K562 (cell line): Measurements from ENCODE around the gene HOXD13. TPM values are rescaled to one million over a fixed set of nuclear protein-coding genes. Genes with fewer than 3 reads are reported as not detected.

Experiments
- CBX2 ChIP-seq: fragments of 200-600 bp; sonication (generic); IDR thresholded peaks from one replicate; pipeline ENCODE4 v1.6.1; 2012; ENCODE audit warnings: mild to moderate bottlenecking, low read length, inconsistent platforms; ENCODE audit not compliant: insufficient read depth, poor library complexity, severe bottlenecking
- CHD2 ChIP-seq: IDR thresholded peaks from 2 replicates; pipeline ENCODE4 v1.6.1; 2011; ENCODE audit warnings: low read depth, low read length
- DDX20 ChIP-seq: fragments of 450-650 bp; IDR thresholded peaks from 2 replicates; pipeline ENCODE4 v1.6.1; 2016; ENCODE audit warnings: missing genetic modification characterization, low read depth, mild to moderate bottlenecking, missing compliant biosample characterization, moderate library complexity
- EZH2 ChIP-seq: IDR thresholded peaks from 2 replicates; pipeline ENCODE4 v1.6.1; 2012; ENCODE audit warnings: low read depth, mild to moderate bottlenecking, inconsistent platforms, low read length, borderline replicate concordance
- GABPB1 ChIP-seq: sonication (generic); formaldehyde crosslinking; IDR thresholded peaks from 2 replicates; pipeline ENCODE4 v1.8.0; 2022; ENCODE audit warnings: mild to moderate bottlenecking, missing genetic modification reagents
- GATAD2A ChIP-seq: fragments of 450-650 bp; IDR thresholded peaks from 2 replicates; pipeline ENCODE4 v1.6.1; 2017
- MTA1 ChIP-seq: fragments of 450-650 bp; IDR thresholded peaks from 2 replicates; pipeline ENCODE4 v1.6.1; 2017; ENCODE audit warnings: borderline replicate concordance
- NELFE ChIP-seq: IDR thresholded peaks from 2 replicates; pipeline ENCODE4 v1.6.1; 2011; ENCODE audit warnings: mild to moderate bottlenecking; ENCODE audit not compliant: insufficient read depth, insufficient read length
- NFRKB ChIP-seq: fragments of 450-650 bp; IDR thresholded peaks from 2 replicates; pipeline ENCODE4 v1.6.1; 2016; ENCODE audit warnings: low read depth
- NFYB ChIP-seq: IDR thresholded peaks from 2 replicates; pipeline ENCODE4 v1.6.1; 2011; ENCODE audit warnings: mild to moderate bottlenecking, moderate library complexity; ENCODE audit not compliant: insufficient read length; ENCODE audit errors: extremely low read depth
- NR4A1 ChIP-seq, 2 experiments: fragments of 250-450 bp in 1 of 2; fragments of 450-650 bp in 1 of 2; sonication (Bioruptor Pico) in 1 of 2; IDR thresholded peaks; 2 replicates each; pipeline versions ENCODE4 v1.4.0 to v1.6.1; 2016 to 2020; ENCODE audit warnings: mild to moderate bottlenecking in 2 of 2, missing compliant biosample characterization in 1 of 2, missing genetic modification characterization in 1 of 2, moderate library complexity in 1 of 2
- PCBP1 ChIP-seq: fragments of 200-400 bp; formaldehyde crosslinking; IDR thresholded peaks from 2 replicates; pipeline ENCODE4 v1.6.1; 2018; ENCODE audit warnings: mild to moderate bottlenecking, low read depth, low read length; ENCODE audit not compliant: poor library complexity, severe bottlenecking
- POLR2AphosphoS5 ChIP-seq: IDR thresholded peaks from 2 replicates; pipeline ENCODE4 v1.6.1; 2011; ENCODE audit warnings: mild to moderate bottlenecking, low read depth, low read length, moderate library complexity; ENCODE audit not compliant: control insufficient read depth, insufficient read depth
- SAFB2 ChIP-seq: fragments of 200-400 bp; formaldehyde crosslinking; IDR thresholded peaks from 2 replicates; pipeline ENCODE4 v1.6.1; 2018; ENCODE audit warnings: borderline replicate concordance, low read length, low read depth, moderate library complexity; ENCODE audit not compliant: severe bottlenecking
- THRA ChIP-seq: fragments of 450-650 bp; IDR thresholded peaks from 2 replicates; pipeline ENCODE4 v1.6.1; 2017; ENCODE audit warnings: mild to moderate bottlenecking, moderate library complexity
- THRAP3 ChIP-seq: fragments of 450-650 bp; IDR thresholded peaks from 2 replicates; pipeline ENCODE4 v1.6.1; 2016; ENCODE audit warnings: mild to moderate bottlenecking, inconsistent platforms, borderline replicate concordance
- ZNF140 ChIP-seq: fragments of 250-450 bp; sonication (Bioruptor Pico); IDR thresholded peaks from 2 replicates; pipeline ENCODE4 v1.8.0; 2021; ENCODE audit warnings: moderate library complexity, mild to moderate bottlenecking, inconsistent platforms
- ZNF79 ChIP-seq: fragments of 250-450 bp; sonication (Bioruptor Pico); IDR thresholded peaks from 2 replicates; pipeline ENCODE4 v1.4.0; 2020; ENCODE audit warnings: low read depth, mild to moderate bottlenecking, moderate library complexity
- polyA plus RNA-seq, 8 experiments: library from polyadenylated mRNA; depleted of rRNA in 4 of 8; stranded (reverse) in 5 of 8; unstranded in 3 of 8; fragments of >200 nt; fragmentation: Nextera tagmentation in 2 of 8; fragmentation: Illumina TruSeq in 1 of 8; extraction: Ambion mirVana in 2 of 8; extraction: Trizol in 1 of 8; gene quantifications; 2 replicates each; pipeline versions ENCODE4 v1.2.1 to v1.2.3, GENCODE V29; 2011 to 2014; ENCODE audit warnings: inconsistent platforms in 1 of 8, missing spikeins in 1 of 8
- total RNA-seq, 7 experiments: library from RNA; depleted of rRNA in 6 of 7; stranded (reverse); fragments of >200 nt in 6 of 7; fragmentation: Illumina TruSeq in 2 of 7; extraction: Trizol in 2 of 7; gene quantifications; 2 replicates each; pipeline versions ENCODE4 v1.2.1 to v1.2.3, GENCODE V29; 2011 to 2021; ENCODE audit warnings: low replicate concordance in 1 of 7
- TF ChIP-seq, protein P1 (sequence below): fragments of 250-450 bp; sonication (Bioruptor Pico); IDR thresholded peaks from 2 replicates; pipeline ENCODE4 v1.4.0; 2020; ENCODE audit warnings: mild to moderate bottlenecking
- TF ChIP-seq, protein P2 (sequence below): fragments of 250-450 bp; sonication (Bioruptor Pico); IDR thresholded peaks from 2 replicates; pipeline ENCODE4 v1.8.0; 2021; ENCODE audit warnings: mild to moderate bottlenecking, moderate library complexity

The HOXD13 gene
- total and polyA plus RNA-seq, 9 of the 15 experiments (the other 6 are each of a cell fraction or from before 2014, with no cell fraction given): 0.03 to 0.04 TPM; not detected in 7

DNA sequence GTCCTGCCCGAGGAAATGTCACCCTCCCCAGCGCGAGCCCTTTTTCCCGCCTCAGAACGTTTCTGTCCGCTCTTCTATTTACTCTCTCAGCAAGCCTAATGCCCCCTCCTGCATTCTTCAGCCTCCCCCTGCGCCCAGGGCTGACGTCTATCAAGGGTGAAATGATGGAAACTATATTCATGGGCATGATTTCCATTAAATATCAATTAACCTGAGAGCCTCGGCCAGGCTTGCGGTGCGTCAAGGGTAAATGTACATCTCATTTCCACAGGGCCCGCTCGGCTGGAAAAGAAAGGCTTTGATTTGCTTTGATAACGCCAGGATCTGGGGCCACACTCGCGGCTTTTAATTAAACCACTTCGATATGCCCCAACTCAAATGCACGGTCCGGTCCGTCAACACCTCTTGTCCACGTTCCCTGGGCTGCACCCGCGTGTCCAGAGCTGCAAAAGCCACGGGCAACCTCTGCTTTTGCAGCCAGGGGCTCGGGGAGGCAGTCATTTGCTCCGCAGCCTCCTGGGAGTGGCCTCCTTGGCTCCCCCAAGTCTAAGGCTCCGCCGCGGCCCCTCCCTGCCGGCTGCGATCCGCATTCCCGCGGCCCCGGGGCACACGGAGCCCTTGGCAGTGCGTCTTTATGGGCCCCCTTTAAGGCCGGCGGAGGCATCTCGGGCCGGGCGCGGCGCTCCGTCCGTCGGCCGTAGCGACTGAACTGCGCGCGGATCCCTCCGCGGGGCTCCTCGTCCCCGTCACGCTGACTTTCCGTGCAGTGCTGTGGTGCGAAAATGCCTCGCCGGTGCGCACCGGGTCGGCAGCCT is 36.7 kb downstream of the HOXD13 start, which contains the start of gene HOXD8 (continued):
- no peak for TF ChIP-seq POLR2AphosphoS5
- no peak for TF ChIP-seq NFRKB
- TF ChIP-seq ZNF140: no peak
- TF ChIP-seq DDX20: no peak
- no peak for TF ChIP-seq SAFB2
- no peak for TF ChIP-seq MTA1
- no peak for TF ChIP-seq NR4A1 (CRISPR knock-in tag; IDR thresholded peaks at IDR 0.05)
- TF ChIP-seq NR4A1 (tag; IDR thresholded peaks at IDR 0.05): no peak
- no peak for TF ChIP-seq THRAP3
- TF ChIP-seq EZH2: peak; percentile 74; the same call in 1 of the 2 replicates
- no peak for TF ChIP-seq NELFE
- TF ChIP-seq ZNF79 (CRISPR knock-in tag): no peak
- 0 out of 2 replicates have a peak, but pooled peaks have one; percentile 18 for TF ChIP-seq CHD2
- TF ChIP-seq CBX2: no peak
- TF ChIP-seq GATAD2A: no peak
- TF ChIP-seq, protein P1, sequence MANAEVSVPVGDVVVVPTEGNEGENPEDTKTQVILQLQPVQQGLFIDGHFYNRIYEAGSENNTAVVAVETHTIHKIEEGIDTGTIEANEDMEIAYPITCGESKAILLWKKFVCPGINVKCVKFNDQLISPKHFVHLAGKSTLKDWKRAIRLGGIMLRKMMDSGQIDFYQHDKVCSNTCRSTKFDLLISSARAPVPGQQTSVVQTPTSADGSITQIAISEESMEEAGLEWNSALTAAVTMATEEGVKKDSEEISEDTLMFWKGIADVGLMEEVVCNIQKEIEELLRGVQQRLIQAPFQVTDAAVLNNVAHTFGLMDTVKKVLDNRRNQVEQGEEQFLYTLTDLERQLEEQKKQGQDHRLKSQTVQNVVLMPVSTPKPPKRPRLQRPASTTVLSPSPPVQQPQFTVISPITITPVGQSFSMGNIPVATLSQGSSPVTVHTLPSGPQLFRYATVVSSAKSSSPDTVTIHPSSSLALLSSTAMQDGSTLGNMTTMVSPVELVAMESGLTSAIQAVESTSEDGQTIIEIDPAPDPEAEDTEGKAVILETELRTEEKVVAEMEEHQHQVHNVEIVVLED (CRISPR knock-in tag): peak; percentile 39; the same call in 1 of the 2 replicates
- TF ChIP-seq NFYB: no peak
- TF ChIP-seq GABPB1 (CRISPR knock-in tag): no peak
- peak; percentile 64 for TF ChIP-seq PCBP1
- TF ChIP-seq, protein P2, sequence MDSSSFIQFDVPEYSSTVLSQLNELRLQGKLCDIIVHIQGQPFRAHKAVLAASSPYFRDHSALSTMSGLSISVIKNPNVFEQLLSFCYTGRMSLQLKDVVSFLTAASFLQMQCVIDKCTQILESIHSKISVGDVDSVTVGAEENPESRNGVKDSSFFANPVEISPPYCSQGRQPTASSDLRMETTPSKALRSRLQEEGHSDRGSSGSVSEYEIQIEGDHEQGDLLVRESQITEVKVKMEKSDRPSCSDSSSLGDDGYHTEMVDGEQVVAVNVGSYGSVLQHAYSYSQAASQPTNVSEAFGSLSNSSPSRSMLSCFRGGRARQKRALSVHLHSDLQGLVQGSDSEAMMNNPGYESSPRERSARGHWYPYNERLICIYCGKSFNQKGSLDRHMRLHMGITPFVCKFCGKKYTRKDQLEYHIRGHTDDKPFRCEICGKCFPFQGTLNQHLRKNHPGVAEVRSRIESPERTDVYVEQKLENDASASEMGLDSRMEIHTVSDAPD (CRISPR knock-in tag): no peak
- TF ChIP-seq THRA: no peak
